HG03103 (cell line): ENCODE data around the gene PPT2.
"Not testable (repeated sequence)": the region's sequence is repeated elsewhere in the genome, so short reads cannot be mapped to it uniquely, and the experiment has no call there.

Source experiments
- ATAC-seq: cut with Tn5 transposase; IDR thresholded peaks from one replicate; pipeline ENCODE4 v1.9.1; 2021; ENCODE audit warnings: low read depth; ENCODE audit not compliant: unreplicated experiment

Gene PPT2

GRCh38 chr6:32187725-32188380 lies 33.9 kb downstream of the PPT2 start:
- not testable (repeated sequence) for ATAC-seq

GRCh38 chr6:32188381-32189068 lies 34.6 kb downstream of the PPT2 start:
- ATAC-seq: no peak

GRCh38 chr6:32189069-32189741 lies 35.3 kb downstream of the PPT2 start:
- ATAC-seq: no peak

- ATAC-seq: no peak
Observed at GRCh38 chr6:32189742-32190053, 35.8 kb downstream of the PPT2 start.

GRCh38 chr6:32190054-32190851 lies 36.3 kb downstream of the PPT2 start, which contains the start of gene PBX2:
TSS of gene PBX2 (minus strand) at chr6:32190202. CDS start at chr6:32189915, 287 bp downstream.
- no peak for ATAC-seq

GRCh38 chr6:32190911-32191677 lies 37.2 kb downstream of the PPT2 start:
- ATAC-seq: no peak

- no peak for ATAC-seq
Observed at GRCh38 chr6:32191696-32192607, 38.0 kb downstream of the PPT2 start.

GRCh38 chr6:32192608-32193039 lies 38.7 kb downstream of the PPT2 start, which contains the start of gene GPSM3:
TSS of gene GPSM3 (minus strand) at chr6:32192643. CDS start at chr6:32192513, 130 bp downstream.
- no peak for ATAC-seq

GRCh38 chr6:32193096-32193495 lies 39.2 kb downstream of the PPT2 start:
- ATAC-seq: not testable (repeated sequence)

GRCh38 chr6:32194388-32194787 lies 40.4 kb downstream of the PPT2 start:
- ATAC-seq: no peak

- ATAC-seq: no peak
Observed at GRCh38 chr6:32194825-32195651, 41.1 kb downstream of the PPT2 start.

- peak; percentile 69 for ATAC-seq
Observed at GRCh38 chr6:32195652-32195901, 41.6 kb downstream of the PPT2 start.

- peak; percentile 73 for ATAC-seq
Observed at GRCh38 chr6:32195902-32196681, 42.2 kb downstream of the PPT2 start.

- no peak for ATAC-seq
Observed at GRCh38 chr6:32196682-32197616, 43.0 kb downstream of the PPT2 start.

- ATAC-seq: no peak
Observed at GRCh38 chr6:32198345-32198696, 44.4 kb downstream of the PPT2 start.

GRCh38 chr6:32198866-32199265 lies 44.9 kb downstream of the PPT2 start:
- ATAC-seq: no peak
